Measurements from ENCODE around the gene SLC1A5.
"Not testable (repeated sequence)": the region's sequence is repeated elsewhere in the genome, so short reads cannot be mapped to it uniquely, and the experiment has no call there.

SLC1A5 gene

GRCh38 chr19:46788262-46788967 is at the start of gene SLC1A5:
Gene SLC1A5 (minus strand): TSS chr19:46788594. CDS start chr19:46787965, 629 bp downstream.
- ATAC-seq (replicated peaks; ENCODE audit: extremely low read depth, poor library complexity, severe bottlenecking) (peak; percentile 70), DNase-seq (ENCODE audit: low spot score in 2 of 2) (peak; percentile 89 to 95)
- H3K36me3 Mint-ChIP-seq (ENCODE audit: insufficient read depth), result peaks cover 22% of the 10 kb centered on the region
- H3K4me3 Mint-ChIP-seq, result peak within 1 kb of the TSS; percentile 96
- H3K27me3 Mint-ChIP-seq, result no peaks in the 10 kb centered on the region
- H3K4me1 Mint-ChIP-seq, result peaks cover 52% of the 10 kb centered on the region
- H3K27ac Mint-ChIP-seq (ENCODE audit: low read depth), result peak within 1 kb of the TSS; percentile 96
- no peaks in the 10 kb centered on the region for H3K9me3 Mint-ChIP-seq

- ATAC-seq (replicated peaks; ENCODE audit: extremely low read depth, poor library complexity, severe bottlenecking) (no peak), DNase-seq (ENCODE audit: low spot score in 2 of 2) (no peak)
- no peak overlapping the region for H3K27ac Mint-ChIP-seq (ENCODE audit: low read depth)
- H3K4me1 Mint-ChIP-seq, result peaks cover 6% of the 10 kb centered on the region
- peaks cover 28% of the 10 kb centered on the region for H3K36me3 Mint-ChIP-seq (ENCODE audit: insufficient read depth)
- no peaks in the 10 kb centered on the region for H3K27me3 Mint-ChIP-seq
- H3K9me3 Mint-ChIP-seq, result no peaks in the 10 kb centered on the region
- H3K4me3 Mint-ChIP-seq, result no peak overlapping the region
These were observed 49.8 kb upstream of the SLC1A5 start for GRCh38 chr19:46838160-46838559.

- no peaks in the 10 kb centered on the region for H3K9me3 Mint-ChIP-seq
- peaks cover 21% of the 10 kb centered on the region for H3K36me3 Mint-ChIP-seq (ENCODE audit: insufficient read depth)
- H3K4me3 Mint-ChIP-seq, result no peak overlapping the region
- no peak for ATAC-seq (replicated peaks; ENCODE audit: extremely low read depth, poor library complexity, severe bottlenecking)
- H3K27ac Mint-ChIP-seq (ENCODE audit: low read depth), result no peak overlapping the region
- no peak for DNase-seq (ENCODE audit: low spot score in 2 of 2)
- H3K4me1 Mint-ChIP-seq, result no peaks in the 10 kb centered on the region
- H3K27me3 Mint-ChIP-seq, result no peaks in the 10 kb centered on the region
These were observed 46.6 kb upstream of the SLC1A5 start for GRCh38 chr19:46834984-46835383.

DNA sequence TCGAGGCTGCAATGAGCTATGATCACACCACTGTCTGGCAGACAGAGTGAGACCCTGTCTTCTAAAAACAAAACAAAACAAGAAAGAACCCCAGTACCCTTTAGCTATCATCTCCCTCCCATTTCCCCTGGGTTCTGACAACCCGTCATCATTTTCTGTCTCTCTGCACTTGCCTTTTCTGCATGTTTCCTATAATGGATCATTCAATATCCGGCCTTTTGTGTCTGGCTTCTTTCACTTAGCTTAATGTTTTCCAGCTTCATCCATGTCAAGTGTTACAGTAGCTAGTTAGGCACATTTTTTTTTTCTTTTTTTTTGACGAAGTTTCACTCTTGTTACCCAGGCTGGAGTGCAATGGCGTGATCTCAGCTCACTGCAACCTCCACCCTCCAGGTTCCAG is 45.7 kb upstream of the SLC1A5 start:
- Mint-ChIP-seq H3K27ac (ENCODE audit: low read depth) (no peak overlapping the region), H3K4me3 (no peak overlapping the region), H3K9me3 (no peaks in the 10 kb centered on the region), H3K27me3 (no peaks in the 10 kb centered on the region), H3K4me1 (no peaks in the 10 kb centered on the region), H3K36me3 (ENCODE audit: insufficient read depth) (peaks cover 16% of the 10 kb centered on the region)
- ATAC-seq (replicated peaks; ENCODE audit: extremely low read depth, poor library complexity, severe bottlenecking), result no peak
- no peak for DNase-seq (ENCODE audit: low spot score in 2 of 2)

DNA sequence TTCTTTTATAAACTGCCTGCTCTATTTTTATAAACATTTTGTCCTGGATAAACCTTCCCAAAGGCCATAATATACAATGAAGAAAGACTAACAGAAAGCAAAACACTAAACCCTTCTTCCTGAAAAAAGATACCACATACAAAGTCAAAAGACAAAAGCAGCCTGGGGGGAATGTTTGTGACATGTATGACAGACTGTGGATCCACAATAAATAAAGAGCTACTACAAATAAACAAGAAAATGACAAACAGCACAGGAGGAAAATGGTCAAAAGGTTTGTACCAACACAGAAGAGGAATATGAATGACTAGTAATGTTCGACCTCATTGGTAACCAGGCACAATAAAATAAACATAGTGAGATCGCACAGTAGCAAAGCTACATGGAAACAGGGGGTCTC is 42.5 kb upstream of the SLC1A5 start:
- no peak overlapping the region for H3K27ac Mint-ChIP-seq (ENCODE audit: low read depth)
- no peak for ATAC-seq (replicated peaks; ENCODE audit: extremely low read depth, poor library complexity, severe bottlenecking)

DNA sequence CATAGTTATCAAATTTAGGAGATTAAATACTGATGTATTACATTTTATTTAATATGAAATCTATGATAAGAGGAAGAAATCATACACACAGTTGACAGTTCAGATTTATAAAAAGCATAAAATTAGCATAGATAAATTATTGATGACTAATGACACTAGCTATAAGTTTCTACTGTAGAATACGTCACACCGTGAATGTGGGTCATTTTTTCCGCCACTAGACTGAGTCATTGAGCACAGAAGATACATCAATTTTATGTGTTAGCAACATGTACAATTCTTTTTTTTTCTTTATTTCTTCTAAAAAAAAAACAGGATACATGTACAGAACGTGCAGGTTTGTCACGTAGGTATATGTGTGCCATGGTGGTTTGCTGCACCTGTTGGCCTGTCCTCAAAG is 40.1 kb upstream of the SLC1A5 start:
- Mint-ChIP-seq H3K4me3 (no peak overlapping the region), H3K36me3 (ENCODE audit: insufficient read depth) (no peaks in the 10 kb centered on the region), H3K27me3 (no peaks in the 10 kb centered on the region), H3K4me1 (peaks cover 6% of the 10 kb centered on the region), H3K9me3 (no peaks in the 10 kb centered on the region), H3K27ac (ENCODE audit: low read depth) (no peak overlapping the region)
- no peak for ATAC-seq (replicated peaks; ENCODE audit: extremely low read depth, poor library complexity, severe bottlenecking)
- no peak for DNase-seq (ENCODE audit: low spot score in 2 of 2)

More for the DNA sequence above, 42.5 kb upstream of the SLC1A5 start:
- Mint-ChIP-seq H3K27me3 (no peaks in the 10 kb centered on the region), H3K4me3 (no peak overlapping the region), H3K36me3 (ENCODE audit: insufficient read depth) (no peaks in the 10 kb centered on the region), H3K4me1 (no peaks in the 10 kb centered on the region), H3K9me3 (no peaks in the 10 kb centered on the region)
- no peak for DNase-seq (ENCODE audit: low spot score in 2 of 2)

- H3K36me3 Mint-ChIP-seq (ENCODE audit: insufficient read depth), result no peaks in the 10 kb centered on the region
These were observed 37.3 kb upstream of the SLC1A5 start for GRCh38 chr19:46825731-46826055.

DNA sequence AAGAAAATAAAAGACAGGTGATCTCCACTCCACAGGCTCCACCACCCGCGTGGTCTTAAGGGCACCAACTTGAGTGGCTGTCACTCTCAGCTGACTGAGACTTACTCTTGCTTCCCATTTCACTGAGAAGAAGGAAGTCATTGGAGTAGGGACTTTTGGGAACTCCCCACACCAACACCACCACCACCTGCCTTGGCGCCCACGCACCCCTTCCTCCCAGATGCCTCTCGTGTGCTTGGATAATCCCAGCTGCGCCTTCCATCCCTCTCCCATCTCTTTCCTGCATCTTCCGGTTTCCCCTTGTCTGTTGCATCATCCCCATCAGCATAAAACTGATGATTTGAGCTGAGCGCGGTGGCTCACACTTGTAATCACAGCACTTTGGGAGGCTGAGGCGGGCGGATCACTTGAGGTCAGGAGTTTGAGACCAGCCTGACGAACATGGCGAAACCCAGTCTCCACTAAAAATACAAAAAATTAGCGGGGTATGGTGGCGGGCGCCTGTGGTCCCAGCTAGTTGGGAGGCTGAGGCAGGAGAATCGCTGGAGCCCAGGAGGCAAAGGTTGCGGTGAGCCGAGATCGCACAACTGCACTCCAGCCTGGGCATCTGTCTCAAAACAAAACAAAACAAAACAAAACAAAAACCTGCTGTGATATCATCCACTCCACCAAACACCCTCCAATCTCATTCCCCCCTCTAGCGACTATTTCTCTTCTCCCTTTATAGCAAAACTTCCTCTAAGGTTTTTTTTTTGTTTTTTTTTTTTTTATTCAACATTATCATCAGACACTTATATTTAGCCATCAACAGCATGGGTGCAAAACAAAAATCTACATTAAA is 36.7 kb upstream of the SLC1A5 start:
- no peaks in the 10 kb centered on the region for H3K27me3 Mint-ChIP-seq
- H3K9me3 Mint-ChIP-seq, result no peaks in the 10 kb centered on the region
- H3K27ac Mint-ChIP-seq (ENCODE audit: low read depth), result peak overlapping the region; percentile 79
- H3K4me3 Mint-ChIP-seq, result no peak overlapping the region
- peaks cover 18% of the 10 kb centered on the region for H3K4me1 Mint-ChIP-seq
- ATAC-seq (replicated peaks; ENCODE audit: extremely low read depth, poor library complexity, severe bottlenecking) (no peak), DNase-seq (ENCODE audit: low spot score in 2 of 2) (no peak)
- H3K36me3 Mint-ChIP-seq (ENCODE audit: insufficient read depth), result no peaks in the 10 kb centered on the region

More at GRCh38 chr19:46825731-46826055, 37.3 kb upstream of the SLC1A5 start:
- H3K27me3 Mint-ChIP-seq, result no peaks in the 10 kb centered on the region
- peak overlapping the region; percentile 79 for H3K27ac Mint-ChIP-seq (ENCODE audit: low read depth)
- ATAC-seq (replicated peaks; ENCODE audit: extremely low read depth, poor library complexity, severe bottlenecking) (no peak), DNase-seq (ENCODE audit: low spot score in 2 of 2) (no peak)
- H3K4me3 Mint-ChIP-seq, result no peak overlapping the region
- H3K4me1 Mint-ChIP-seq, result peaks cover 12% of the 10 kb centered on the region
- H3K9me3 Mint-ChIP-seq, result no peaks in the 10 kb centered on the region

DNA sequence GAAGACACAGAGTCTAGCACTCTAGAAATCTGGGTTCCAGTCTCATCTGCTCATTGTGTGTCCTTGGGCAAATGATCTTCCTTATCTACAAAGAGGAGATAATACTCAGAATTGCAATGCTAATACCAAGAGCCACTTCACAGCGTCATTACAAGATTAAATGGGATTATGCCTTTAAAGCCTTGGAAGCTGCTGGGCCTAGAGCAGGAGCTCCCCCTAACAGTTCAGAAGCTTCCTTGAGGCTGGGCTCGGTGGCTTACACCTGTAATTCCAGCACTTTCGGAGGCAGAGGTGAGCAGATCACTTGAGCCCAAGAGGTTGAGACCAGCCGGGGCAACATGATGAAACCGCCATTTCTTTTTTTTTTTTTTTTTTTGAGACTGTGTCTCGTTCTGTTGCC is 34.7 kb upstream of the SLC1A5 start:
- H3K27me3 Mint-ChIP-seq, result no peaks in the 10 kb centered on the region
- DNase-seq (ENCODE audit: low spot score in 2 of 2) (no peak), ATAC-seq (replicated peaks; ENCODE audit: extremely low read depth, poor library complexity, severe bottlenecking) (no peak)
- H3K4me3 Mint-ChIP-seq, result no peak overlapping the region
- no peaks in the 10 kb centered on the region for H3K36me3 Mint-ChIP-seq (ENCODE audit: insufficient read depth)
- no peak overlapping the region for H3K27ac Mint-ChIP-seq (ENCODE audit: low read depth)
- H3K9me3 Mint-ChIP-seq, result no peaks in the 10 kb centered on the region
- H3K4me1 Mint-ChIP-seq, result peaks cover 23% of the 10 kb centered on the region

- H3K27ac Mint-ChIP-seq (ENCODE audit: low read depth); H3K4me3 Mint-ChIP-seq; H3K27me3 Mint-ChIP-seq; H3K9me3 Mint-ChIP-seq; DNase-seq (ENCODE audit: low spot score in 2 of 2); H3K36me3 Mint-ChIP-seq (ENCODE audit: insufficient read depth); ATAC-seq (replicated peaks; ENCODE audit: extremely low read depth, poor library complexity, severe bottlenecking): not testable (repeated sequence)
- peaks cover 23% of the 10 kb centered on the region for H3K4me1 Mint-ChIP-seq
These were observed 34.0 kb upstream of the SLC1A5 start for GRCh38 chr19:46822410-46822787.

DNA sequence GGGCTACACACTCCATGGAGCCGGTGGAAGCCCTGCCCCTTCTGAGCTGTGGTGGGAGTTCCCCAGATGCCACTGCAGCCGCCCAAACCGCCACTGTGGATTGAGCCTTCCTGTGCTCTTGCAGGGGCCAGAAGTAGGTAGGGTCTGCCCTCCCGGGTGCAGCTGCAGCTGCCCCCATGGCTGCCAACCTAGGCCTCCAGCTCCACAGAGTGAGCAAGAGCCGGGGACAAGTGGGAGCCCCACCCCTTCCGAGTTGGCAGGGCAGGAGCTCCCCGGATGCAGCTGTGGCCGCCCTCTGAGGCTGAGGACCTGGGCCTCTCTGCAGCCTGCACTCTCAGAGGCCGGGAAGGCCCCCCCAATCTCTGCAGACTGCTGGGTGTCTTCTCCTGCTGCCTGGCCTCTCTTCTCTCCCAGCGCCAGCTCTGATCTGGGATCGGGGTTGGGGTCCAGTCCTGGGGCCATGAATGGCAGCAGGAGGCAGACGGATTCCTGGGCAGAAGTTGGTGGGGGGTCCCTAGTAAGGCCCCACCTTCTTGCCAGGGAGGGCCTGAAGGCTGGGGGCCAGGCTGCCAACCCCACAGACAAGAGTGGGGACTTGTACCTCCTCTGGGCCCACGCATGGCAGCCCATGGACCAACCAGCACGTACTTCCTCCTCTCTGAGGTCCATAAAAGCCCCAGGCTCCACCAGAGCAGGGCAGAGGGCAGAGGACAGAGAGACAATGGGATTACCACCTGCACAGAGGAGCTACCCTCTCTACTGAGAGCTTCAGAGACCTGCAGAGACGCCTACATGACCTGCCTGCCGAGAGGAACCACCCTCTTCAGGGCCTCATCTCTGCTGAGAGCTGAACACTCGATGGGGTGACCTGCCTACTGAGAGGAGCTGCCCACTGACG is 33.4 kb upstream of the SLC1A5 start:
- H3K27ac Mint-ChIP-seq (ENCODE audit: low read depth), result no peak overlapping the region
- H3K27me3 Mint-ChIP-seq, result no peaks in the 10 kb centered on the region
- H3K4me1 Mint-ChIP-seq, result peaks cover 23% of the 10 kb centered on the region
- H3K36me3 Mint-ChIP-seq (ENCODE audit: insufficient read depth), result no peaks in the 10 kb centered on the region
- no peaks in the 10 kb centered on the region for H3K9me3 Mint-ChIP-seq
- ATAC-seq (replicated peaks; ENCODE audit: extremely low read depth, poor library complexity, severe bottlenecking), result peak; percentile 84
- H3K4me3 Mint-ChIP-seq, result peak overlapping the region; percentile 7
- peak; percentile 35 to 41 for DNase-seq (ENCODE audit: low spot score in 2 of 2)

GRCh38 chr19:46818812-46819211 is 30.4 kb upstream of the SLC1A5 start:
- Mint-ChIP-seq H3K36me3 (ENCODE audit: insufficient read depth) (no peaks in the 10 kb centered on the region), H3K9me3 (no peaks in the 10 kb centered on the region), H3K27me3 (no peaks in the 10 kb centered on the region), H3K27ac (ENCODE audit: low read depth) (no peak overlapping the region), H3K4me1 (peaks cover 18% of the 10 kb centered on the region), H3K4me3 (no peak overlapping the region)
- ATAC-seq (replicated peaks; ENCODE audit: extremely low read depth, poor library complexity, severe bottlenecking), result no peak
- DNase-seq (ENCODE audit: low spot score in 2 of 2), result no peak
